Activated CD4-positive, alpha-beta T cell treated with anti-CD3 and anti-CD28 coated beads for 24 hours (primary cell): ENCODE data around the gene TMEM183A.
"Not testable (repeated sequence)": the region's sequence is repeated elsewhere in the genome, so short reads cannot be mapped to it uniquely, and the experiment has no call there.

Source experiments
- DNase-seq, 2 donors: peaks; one replicate each; pipeline ENCODE4 v3.0.0-alpha.2; 2020; ENCODE audit warnings: low read depth in 2 of 2

Gene TMEM183A

DNA sequence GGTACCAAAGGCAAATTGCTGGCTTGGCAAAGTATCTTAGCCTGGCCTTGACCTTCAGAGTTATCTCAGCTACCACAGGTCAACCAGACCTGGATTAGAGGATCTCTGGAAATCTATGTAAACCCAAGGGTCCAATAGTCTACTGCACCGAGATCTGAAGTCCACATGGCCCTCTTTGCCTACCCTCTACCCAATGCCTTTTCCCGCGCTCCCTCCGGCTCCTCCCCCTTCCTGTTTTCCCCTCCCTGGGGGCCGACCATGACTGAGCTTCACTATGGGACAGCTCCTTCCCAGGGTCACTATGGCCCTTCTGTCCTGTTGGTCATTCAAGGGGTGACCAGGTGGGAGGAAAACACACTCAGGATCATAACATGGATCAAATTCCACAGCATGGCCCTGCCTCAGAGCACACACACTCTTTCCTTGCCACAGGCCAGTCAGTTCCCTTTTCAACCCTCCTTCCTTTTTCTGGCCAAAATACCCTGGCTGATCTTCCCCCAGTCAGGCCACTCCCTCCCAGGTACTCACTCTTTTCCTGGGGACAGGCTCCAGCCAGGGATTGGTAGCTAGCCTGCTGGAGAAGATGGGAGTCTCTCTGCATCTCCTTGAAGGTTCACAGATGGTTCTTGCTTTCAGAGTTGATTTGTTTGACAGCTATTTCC is 19.1 kb upstream of the TMEM183A start:
- no peak for DNase-seq

DNA sequence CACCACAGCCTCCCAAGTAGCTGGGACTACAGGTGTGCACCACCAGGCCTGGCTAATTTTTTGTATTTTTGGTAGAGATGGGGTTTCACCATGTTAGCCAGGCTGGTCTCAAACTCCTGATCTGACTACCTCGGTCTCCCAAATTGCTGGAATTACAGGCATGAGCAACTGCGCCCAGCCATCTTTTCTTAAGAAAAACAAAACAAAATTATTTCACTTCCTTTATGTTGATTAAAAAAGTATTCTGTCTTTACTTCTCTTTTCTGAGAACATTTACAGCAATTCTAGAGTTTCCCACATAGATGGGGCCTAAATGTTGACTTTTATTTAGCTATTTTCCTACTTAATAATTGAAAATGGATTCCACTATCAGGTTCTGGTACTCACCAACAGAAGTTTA is 17.3 kb upstream of the TMEM183A start:
- DNase-seq, result no peak

DNA sequence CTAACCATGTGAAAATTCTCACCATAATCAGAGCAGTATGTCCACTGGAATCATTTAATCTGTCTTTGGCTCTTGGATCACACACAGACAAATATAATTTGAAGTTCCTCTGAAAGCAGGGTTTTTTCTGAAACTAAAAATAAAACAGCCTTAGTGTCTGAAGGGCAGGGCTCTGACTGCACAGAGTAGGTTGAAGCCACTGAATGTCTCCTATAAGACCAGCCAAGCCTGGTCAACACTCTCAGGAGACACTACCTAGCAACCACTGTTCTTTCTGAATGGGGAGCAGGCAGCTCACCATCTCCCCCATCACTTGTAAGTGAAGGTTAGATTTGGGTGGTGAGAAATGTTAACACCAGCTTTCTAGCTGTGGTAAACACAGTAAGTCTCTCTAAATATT is 16.1 kb upstream of the TMEM183A start:
- DNase-seq, result no peak

DNA sequence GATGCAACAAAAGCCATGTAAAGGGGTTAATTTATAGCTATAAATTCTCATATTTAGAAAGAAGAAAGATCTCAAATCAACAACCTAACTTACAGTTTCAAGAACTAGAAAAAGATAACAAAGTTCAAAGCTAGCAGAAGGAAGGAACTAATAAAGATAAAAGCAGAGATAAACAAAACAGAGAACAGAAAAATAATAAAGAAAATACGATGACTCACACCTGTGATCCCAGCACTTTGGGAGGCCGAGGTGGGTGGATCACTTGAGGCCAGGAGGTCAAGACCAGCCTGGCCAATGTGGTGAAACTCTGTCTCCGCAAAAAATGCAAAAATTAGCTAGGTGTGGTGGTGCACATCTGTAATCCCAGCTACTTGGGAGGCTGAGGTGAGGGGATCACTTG is 12.4 kb upstream of the TMEM183A start:
- no peak for DNase-seq

DNA sequence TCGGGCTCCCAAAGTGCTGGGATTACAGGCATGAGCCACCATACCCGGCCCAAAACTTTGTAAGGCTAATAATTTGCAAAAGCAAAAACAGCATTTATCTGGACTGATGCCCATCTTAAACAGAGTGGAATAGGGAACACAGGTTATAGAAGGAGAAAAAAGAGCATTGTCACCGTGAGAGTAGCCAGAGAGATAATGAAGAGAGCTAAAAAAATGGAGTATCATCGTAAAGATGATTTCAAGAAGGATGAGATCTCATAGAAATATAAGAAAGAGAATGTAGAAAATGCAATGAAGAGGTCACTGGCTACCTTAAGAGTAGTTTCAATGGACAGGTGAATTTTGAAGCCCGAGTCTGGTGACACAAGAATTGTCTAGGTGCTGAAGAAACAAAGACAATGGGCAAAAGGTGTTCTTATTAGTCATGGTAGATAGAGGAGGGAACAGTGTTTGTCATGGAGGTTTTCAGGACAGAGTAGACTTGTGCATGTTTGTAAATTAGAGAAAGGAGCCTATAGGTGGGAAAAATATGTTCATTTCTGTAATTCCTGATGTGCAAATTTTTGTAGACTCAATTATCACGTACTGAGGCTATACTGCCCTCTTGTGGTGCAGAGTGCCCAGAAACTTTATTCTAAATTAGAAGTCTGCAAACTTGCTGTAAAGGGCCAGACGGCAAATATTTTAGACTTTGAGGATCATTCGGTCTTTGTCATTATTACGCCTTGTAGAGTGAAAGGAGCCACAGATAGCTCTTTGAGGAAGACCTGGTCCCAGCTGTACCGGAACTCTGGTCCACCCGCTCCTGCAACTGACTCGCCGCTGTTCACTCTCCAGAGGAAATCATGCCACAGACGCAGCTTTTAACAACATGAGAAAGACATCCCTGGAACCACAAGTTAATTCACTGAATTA is 8.1 kb upstream of the TMEM183A start:
- peak; percentile 51 to 54 for DNase-seq

DNA sequence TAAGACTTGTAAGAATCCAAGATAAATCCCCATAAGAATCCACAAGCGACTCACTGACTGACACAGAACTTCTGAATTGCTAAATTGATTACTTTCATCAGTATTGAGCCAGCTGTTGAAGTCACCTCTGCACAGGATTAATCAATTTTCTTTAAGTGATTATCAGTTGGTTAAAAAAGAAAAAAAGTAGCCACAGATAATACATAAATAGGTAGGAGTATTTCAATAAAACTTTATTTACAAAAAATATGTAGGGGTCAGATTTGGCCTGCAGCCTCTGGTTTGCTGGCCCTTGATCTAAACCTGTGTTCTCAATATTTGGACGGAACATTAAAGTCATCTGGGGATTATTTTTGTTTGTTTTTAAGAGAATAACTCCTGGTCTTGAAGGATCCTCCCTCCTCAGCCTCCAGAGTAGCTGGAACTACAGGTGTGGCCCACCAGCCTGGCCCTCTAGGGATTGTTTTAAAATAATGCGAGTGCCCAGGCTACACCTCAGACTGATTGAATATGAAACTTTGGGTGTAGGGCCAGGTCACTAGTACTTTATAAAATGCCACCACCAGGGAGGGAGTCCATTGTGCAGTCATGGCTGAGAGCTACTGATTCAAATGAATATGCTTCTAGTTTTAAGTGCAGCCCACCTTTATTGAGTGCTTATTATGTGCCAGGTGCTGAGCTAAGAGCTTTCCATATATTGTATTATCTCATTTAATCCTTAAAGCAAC is 6.8 kb upstream of the TMEM183A start:
- no peak for DNase-seq

DNA sequence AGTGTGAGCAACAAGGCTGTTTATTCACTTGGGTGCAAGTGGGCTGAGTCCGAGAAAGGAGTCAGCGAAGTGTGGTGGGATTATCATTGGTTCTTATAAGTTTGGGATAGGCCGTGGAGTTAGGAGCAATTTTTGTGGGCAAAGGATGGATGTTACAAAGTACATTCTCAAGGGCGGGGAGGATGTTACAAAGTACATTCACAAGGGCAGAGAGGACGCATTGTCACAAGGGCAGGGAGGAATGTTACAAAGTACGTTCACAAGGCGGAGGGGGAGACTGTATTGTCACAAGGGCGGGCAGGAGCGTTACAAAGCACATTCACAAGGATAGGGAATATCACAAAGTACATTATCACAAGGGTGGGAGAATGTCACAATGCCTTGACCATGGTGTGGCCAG is 5.2 kb upstream of the TMEM183A start:
- DNase-seq, result no peak

DNA sequence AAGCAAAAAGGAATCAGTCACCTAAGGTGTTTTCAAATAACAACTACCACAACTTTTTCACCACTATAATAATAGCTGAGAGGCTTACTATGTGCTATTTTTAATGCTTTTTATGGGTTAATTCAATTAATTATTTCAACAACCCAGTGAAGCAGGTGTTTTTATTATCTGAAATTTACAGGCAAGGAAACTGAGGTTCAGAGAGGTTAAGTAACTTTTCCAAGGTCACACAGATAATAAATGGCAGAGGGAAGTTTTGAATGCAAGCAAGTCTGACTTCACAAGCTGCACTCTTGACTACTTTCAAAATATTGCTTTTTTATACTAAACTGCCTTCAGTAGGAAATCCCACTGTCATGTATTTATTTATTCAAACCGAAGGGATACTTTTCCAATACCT is 4.2 kb upstream of the TMEM183A start:
- DNase-seq, result no peak

DNA sequence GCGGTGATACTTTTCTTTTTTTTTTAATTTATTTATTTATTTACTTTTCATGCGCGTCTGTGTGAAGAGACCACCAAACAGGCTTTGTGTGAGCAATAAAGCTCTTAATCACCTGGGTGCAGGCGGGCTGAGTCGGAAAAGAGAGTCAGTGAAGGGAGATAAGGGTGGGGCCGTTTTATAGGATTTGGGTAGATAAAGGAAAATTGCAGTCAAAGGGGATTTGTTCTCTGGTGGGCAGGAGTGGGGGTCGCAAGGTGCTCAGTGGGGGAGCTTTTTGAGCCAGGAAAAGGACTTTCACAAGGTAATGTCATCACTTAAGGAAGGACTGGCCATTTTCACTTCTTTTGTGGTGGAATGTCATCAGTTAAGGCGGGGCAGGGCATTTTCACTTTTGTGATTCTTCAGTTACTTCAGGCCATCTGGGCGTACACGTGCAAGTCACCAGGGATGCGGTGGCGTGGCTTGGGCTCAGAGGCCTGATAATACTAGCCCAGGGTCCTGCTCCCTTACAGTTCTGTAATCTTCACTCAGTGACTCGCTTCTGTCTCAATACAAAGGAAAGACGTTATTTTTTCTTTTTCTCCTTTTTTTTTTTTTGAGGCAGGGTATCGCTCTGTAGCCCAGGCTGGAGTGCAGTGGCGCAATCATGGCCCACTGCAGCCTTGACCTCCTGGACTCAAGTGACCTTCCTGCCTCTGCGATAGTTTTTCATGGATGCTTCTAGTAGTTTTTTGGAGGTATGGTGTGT is 1.6 kb upstream of the TMEM183A start:
- DNase-seq, result not testable (repeated sequence)

DNA sequence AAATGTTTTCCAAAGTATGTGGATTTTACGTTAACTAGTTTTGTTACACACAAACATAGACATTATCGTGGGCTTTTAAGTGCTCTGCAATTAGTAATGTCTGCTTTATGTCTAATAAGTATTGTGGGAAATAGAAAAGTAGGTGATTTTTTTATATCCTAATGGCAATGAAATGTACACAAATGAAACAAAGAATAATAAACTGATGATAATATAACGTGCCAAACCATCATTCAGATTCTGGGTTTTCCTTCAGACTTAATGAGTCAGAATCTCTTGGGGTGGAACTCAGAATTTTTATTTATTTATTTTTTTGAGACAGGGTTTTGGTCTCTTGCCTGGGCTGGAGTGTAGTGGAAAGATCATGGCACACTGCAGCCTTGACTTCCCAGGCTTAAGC is 2.0 kb downstream of the TMEM183A start:
- DNase-seq, result no peak

DNA sequence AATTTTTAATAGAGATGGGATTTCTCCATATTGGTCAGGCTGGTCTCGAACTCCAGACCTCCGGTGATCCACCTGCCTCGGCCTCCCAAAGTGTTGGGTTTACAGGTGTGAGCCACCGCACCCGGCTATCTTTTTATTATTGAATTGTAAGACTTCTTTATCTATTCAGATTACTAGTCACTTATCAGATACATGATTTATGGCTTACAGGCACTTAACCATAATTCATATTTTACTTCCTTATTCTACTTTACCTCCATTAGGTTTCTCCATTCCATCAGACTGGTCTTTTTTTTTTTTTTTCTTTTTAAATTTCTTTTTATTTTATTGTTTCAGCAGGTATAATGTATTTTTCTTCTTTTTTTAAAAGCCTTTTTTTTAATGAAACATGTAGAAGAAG is 4.4 kb downstream of the TMEM183A start:
- DNase-seq, result no peak

DNA sequence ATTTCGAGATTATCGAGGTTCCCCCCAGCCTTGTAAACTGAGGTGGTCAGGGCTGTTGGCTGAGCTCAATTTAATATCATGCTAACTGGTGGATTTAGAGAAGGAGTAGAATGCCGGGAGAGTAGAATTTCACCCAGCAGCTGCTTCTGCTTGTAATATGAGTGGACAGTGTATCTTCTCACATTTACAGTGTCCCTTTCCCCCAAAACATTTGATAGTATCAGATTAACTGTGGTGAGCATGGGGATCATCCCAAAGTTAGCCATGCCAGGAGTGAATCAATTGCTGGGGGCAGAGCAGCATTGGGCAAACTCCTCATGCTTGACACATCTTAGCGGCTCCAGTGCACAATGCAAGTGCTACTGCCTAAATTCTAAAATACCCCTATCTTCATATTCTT is 9.9 kb downstream of the TMEM183A start:
- no peak for DNase-seq

DNA sequence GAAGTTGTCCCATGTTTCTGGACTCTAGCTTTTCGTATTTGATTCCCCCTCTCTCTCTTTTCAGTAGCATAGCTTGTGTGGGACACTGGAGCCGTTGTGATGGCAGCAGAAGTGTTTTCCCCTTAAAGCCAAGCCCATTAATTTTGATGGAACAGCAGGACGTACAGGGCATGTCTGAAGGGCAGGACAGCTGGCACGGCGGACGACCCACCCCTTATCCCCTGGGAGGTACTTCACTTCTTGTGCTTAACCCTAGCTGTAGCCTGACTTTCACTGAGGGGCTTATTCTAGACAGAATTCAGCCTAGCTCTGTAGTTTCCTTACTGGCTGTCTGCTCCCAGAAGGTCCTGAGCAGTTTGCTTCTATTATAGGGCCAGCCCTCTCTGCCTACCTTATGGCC is 10.5 kb downstream of the TMEM183A start:
- DNase-seq, result no peak

DNA sequence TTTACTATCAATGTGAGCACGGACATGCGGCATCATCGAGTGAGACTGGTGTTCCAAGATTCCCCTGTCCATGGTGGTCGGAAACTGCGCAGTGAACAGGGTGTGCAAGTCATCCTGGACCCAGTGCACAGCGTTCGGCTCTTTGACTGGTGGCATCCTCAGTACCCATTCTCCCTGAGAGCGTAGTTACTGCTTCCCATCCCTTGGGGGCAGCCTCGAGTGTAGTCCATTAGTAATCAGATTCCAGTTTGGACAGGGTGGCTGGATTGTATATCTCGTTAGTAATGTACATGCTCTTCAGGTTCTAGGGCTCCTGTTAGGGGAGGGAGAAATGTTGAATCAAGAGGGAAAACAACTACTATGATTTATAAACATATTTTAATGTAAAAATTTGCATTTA is 15.7 kb downstream of the TMEM183A start:
- DNase-seq, result not testable (repeated sequence)

DNA sequence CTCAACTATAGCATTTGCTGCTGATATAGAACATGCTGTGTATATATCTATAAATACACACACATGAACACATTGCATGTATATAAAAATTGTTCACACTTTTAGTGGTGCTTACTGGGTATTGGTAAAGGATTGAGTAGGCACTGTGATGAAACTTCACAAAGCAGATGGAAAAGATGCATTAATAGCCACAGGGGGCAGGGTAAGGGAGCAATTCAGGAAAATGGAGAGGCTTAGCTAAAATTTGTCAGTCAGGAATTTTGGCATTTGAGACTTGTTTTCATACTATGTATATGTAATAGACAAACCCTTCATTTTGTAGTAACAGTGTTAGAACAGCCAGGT is 18.5 kb downstream of the TMEM183A start:
- no peak for DNase-seq

DNA sequence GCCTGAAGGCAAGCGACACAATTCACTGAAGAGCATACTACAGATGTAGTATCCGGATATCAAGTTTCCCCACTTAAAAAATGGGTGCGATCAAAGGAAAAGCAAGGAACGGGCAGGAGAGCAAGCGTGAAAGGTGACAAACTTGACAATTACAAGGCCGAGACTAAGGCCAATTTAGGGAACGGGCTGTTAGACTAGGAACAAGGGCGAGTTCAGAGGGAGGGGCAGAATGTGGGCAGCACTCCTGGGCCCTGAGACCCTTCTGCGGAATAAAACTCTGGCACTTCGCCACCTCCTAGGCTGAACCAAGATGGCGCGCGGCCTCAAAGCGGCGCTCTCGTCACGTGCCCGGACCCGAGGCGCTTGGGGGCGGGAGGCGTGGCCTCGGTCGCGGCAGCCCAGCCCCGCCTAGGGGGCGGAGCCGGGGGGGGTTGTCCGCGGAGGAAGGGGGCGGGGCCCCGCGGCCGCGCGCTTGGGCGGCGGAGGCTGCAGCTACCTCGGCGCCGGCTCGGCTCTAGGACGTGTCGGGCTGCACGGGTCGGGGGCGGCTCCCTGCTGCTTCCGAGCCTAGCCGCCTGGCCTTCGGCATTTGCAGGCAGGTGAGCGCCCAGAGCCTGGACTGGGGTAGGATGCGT is 19.0 kb downstream of the TMEM183A start, which contains the start of gene PPFIA4:
TSS of gene PPFIA4 (plus strand) at position 461 of the 635 bp plus-strand sequence. CDS start 12,518 bp downstream, outside the sequence.
- peak; percentile 78 to 79 for DNase-seq

DNA sequence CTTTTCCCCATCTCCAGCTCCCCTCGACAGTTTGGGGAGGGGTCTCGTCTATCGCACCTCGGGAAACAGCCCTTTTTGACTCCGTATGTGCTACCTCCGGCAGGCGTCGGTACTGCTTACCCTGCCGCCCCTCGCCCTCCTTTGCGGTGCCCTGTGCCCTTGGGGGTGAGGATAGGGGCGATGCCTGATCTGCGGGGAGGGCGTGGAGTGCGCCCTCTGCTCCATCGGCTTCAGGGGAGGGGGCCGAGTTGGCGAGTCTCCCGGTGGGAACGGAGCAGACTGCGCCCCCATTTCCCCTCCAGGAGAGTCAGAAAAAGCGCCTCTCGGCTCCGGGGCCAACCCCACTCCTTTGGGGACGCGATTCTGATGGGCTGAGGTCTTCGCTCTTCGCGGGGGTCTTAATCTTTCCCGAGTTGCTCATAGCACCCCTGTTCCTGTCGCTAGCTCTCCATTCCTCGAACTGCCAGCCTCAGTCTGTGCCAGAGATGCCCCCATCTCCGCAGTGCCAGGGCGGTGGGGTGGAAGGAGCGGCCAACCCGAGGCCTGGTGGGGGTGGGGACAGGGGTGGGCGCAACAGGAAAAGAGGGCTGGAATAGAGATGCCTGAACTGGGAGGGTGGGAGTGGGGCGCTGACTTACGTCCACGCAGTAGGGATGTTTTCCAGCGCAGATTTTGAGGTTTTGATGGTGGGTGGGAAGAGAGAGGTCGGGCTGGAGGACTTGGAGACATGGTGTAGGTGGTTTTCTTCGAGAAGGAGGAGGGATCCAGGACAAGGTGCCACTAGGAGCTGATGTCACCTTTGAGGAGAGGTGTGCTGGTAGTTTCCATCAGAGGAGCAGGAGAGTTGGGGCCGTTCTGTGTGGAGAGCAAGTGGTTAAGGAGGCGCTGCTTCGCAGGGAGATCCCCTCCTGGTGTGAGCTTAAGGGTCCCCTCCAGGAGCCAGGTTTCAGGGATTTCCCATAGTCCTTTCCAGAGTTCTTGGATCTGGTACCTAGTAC is 19.8 kb downstream of the TMEM183A start:
- no peak for DNase-seq

DNA sequence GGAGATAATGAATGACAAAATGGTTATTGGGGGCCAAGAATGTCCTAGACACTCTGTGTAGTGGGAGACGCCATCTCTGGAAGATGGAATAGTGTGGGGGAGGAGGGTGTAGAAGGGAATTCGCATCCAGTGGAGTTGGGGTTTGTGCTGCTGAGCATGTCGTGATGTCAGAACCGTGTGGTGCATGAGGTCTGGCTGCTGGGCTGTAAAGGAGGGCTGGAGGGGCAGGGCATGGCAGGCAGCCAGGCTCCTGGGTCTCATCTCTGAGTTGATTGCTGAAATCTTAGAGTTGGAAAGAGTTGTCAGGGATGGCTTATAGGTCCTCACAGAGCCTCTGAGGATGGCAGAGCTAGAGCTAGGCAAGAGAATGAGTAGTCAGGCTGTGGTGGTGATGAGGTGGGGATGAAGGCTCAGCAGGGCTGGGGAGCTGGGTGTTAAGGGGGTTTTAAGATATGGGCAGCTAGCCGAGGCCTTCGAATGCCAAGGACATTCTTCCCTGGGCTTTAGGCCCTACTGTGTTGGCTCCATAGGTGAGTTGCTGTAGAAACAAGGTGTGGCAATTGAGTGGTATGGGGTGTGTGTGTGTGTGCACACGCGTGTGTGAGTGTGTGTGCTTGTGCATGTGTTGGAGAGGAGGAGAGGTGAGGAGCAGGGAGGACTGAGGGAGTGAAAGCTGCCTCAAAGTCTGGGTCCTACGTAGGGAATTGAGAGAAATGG is 21.1 kb downstream of the TMEM183A start:
- DNase-seq, result no peak

DNA sequence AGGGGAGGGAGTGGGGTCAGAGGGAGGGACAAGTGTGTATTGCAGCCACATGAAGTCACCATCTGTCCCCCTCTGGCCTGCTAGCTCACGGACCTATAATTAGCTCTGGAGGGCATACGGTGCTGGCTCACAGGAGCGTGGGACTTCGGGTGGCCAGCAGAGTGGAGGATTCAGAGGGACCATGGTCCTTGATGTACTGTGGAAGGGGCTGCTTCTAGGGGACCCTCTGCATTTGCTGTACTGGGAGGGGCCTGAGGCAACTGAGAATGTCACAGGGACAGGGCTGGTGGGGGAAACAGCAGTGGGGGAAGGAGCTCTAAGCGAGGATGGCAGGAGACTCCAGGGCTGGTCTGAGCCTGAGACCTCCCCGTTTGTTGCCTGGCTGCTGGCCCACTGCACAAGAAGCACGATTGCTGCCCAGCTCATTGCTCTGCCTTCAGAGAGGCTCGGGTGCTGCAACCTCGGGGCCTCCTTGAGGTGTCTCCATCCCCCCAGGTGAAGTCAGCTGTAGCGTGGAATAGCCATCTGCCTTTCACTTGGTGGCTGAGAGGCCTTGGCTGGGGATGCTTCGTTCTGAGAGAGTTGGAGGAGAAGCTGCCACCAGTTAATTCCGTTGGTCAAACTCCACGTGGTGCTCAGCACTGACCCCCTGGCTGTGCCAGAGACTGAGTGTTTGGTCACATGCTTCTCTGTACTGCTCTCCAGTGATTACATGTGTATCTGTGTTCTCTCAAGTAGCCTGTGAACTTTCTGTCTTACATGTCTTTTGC is 21.8 kb downstream of the TMEM183A start:
- DNase-seq, result no peak
